T-helper 17 cell (primary cell): ENCODE data around the gene GPS1. TPM values are rescaled to one million over a fixed set of nuclear protein-coding genes. Genes with fewer than 3 reads are reported as not detected.

Experiments used
- ATAC-seq: fragments of 150-1000 bp; cut with Tn5 transposase; 2 replicates; pipeline ENCODE4 v1.10.0; 2021; ENCODE audit warnings: mild to moderate bottlenecking, moderate library complexity
- DNase-seq, 3 donors: peaks; one replicate each; pipeline versions ENCODE4 v3.0.0 to v3.0.0-alpha.2; 2020 to 2021
- H3K9me3 ChIP-seq: one replicate; pipeline ENCODE4 v1.7.0; 2013; ENCODE audit warnings: low read length, mild to moderate bottlenecking; ENCODE audit not compliant: control insufficient read depth, poor library complexity, severe bottlenecking
- H3K27ac Mint-ChIP-seq: one replicate; pipeline ENCODE4 v1.8.0; 2022; ENCODE audit warnings: mild to moderate bottlenecking, moderate library complexity, mixed read lengths
- H3K27me3 Mint-ChIP-seq: one replicate; pipeline ENCODE4 v1.8.0; 2022; ENCODE audit warnings: mixed read lengths
- H3K36me3 Mint-ChIP-seq: one replicate; pipeline ENCODE4 v1.8.0; 2022; ENCODE audit warnings: low read depth, mixed read lengths
- H3K4me1 Mint-ChIP-seq: one replicate; pipeline ENCODE4 v1.8.0; 2022; ENCODE audit warnings: mild to moderate bottlenecking, mixed read lengths
- H3K4me3 Mint-ChIP-seq: one replicate; pipeline ENCODE4 v1.8.0; 2022; ENCODE audit warnings: mild to moderate bottlenecking, moderate library complexity, mixed read lengths
- total RNA-seq, 4 donors: library from RNA in 2 of 4; stranded (reverse) in 2 of 4; gene quantifications; one replicate each; pipeline ENCODE4 v1.2.3 and lab custom pipeline; 2022 to 2026

Gene GPS1
- total RNA-seq, 2 donors from 2014 or later: 63.2 to 66.1 TPM

- no peak overlapping the region for H3K27ac Mint-ChIP-seq
- ATAC-seq (no peak), DNase-seq (no peak)
- H3K9me3 ChIP-seq: no peaks in the 10 kb centered on the region
- no peaks in the 10 kb centered on the region for H3K36me3 Mint-ChIP-seq
- no peaks in the 10 kb centered on the region for H3K4me1 Mint-ChIP-seq
- no peaks in the 10 kb centered on the region for H3K27me3 Mint-ChIP-seq
- no peak overlapping the region for H3K4me3 Mint-ChIP-seq
Measured at GRCh38 chr17:82010575-82011525, 40.8 kb upstream of the GPS1 start.

GRCh38 chr17:82011617-82012187 is 40.0 kb upstream of the GPS1 start:
- DNase-seq (no peak), ATAC-seq (no peak)
- Mint-ChIP-seq H3K27ac (no peak overlapping the region), H3K4me3 (no peak overlapping the region), H3K36me3 (no peaks in the 10 kb centered on the region), H3K4me1 (no peaks in the 10 kb centered on the region), H3K27me3 (no peaks in the 10 kb centered on the region)
- H3K9me3 ChIP-seq: no peaks in the 10 kb centered on the region

- no peaks in the 10 kb centered on the region for H3K27me3 Mint-ChIP-seq
- H3K9me3 ChIP-seq: no peaks in the 10 kb centered on the region
- no peaks in the 10 kb centered on the region for H3K4me1 Mint-ChIP-seq
- ATAC-seq (no peak), DNase-seq (no peak)
- no peak overlapping the region for H3K4me3 Mint-ChIP-seq
- no peaks in the 10 kb centered on the region for H3K36me3 Mint-ChIP-seq
- no peak overlapping the region for H3K27ac Mint-ChIP-seq
Measured at GRCh38 chr17:82012261-82012639, 39.4 kb upstream of the GPS1 start.

- DNase-seq (no peak), ATAC-seq (no peak)
- H3K36me3 Mint-ChIP-seq: no peaks in the 10 kb centered on the region
- H3K27me3 Mint-ChIP-seq: no peaks in the 10 kb centered on the region
- H3K27ac Mint-ChIP-seq: no peak overlapping the region
- H3K4me3 Mint-ChIP-seq: no peak overlapping the region
- H3K9me3 ChIP-seq: no peaks in the 10 kb centered on the region
- no peaks in the 10 kb centered on the region for H3K4me1 Mint-ChIP-seq
Measured at GRCh38 chr17:82012640-82013295, 38.9 kb upstream of the GPS1 start.

- ATAC-seq: no peak
- Mint-ChIP-seq H3K4me1 (no peaks in the 10 kb centered on the region), H3K27ac (no peak overlapping the region)
Measured at GRCh38 chr17:82013341-82013740, 38.4 kb upstream of the GPS1 start.

GRCh38 chr17:82013772-82014321 is 37.9 kb upstream of the GPS1 start:
- H3K4me1 Mint-ChIP-seq: no peaks in the 10 kb centered on the region

More at GRCh38 chr17:82013341-82013740, 38.4 kb upstream of the GPS1 start:
- no peak overlapping the region for H3K4me3 Mint-ChIP-seq
- H3K27me3 Mint-ChIP-seq: no peaks in the 10 kb centered on the region
- no peaks in the 10 kb centered on the region for H3K9me3 ChIP-seq
- H3K36me3 Mint-ChIP-seq: no peaks in the 10 kb centered on the region
- no peak for DNase-seq

GRCh38 chr17:82014432-82014831 is 37.3 kb upstream of the GPS1 start:
- ATAC-seq (peak; percentile 30), DNase-seq (no peak)
- no peaks in the 10 kb centered on the region for H3K9me3 ChIP-seq
- H3K4me3 Mint-ChIP-seq: no peak overlapping the region
- no peak overlapping the region for H3K27ac Mint-ChIP-seq
- H3K4me1 Mint-ChIP-seq: no peaks in the 10 kb centered on the region
- no peaks in the 10 kb centered on the region for H3K36me3 Mint-ChIP-seq
- H3K27me3 Mint-ChIP-seq: no peaks in the 10 kb centered on the region

More at GRCh38 chr17:82013772-82014321, 37.9 kb upstream of the GPS1 start:
- no peaks in the 10 kb centered on the region for H3K9me3 ChIP-seq
- no peaks in the 10 kb centered on the region for H3K27me3 Mint-ChIP-seq
- no peak for DNase-seq
- no peak overlapping the region for H3K4me3 Mint-ChIP-seq
- ATAC-seq: no peak
- H3K36me3 Mint-ChIP-seq: no peaks in the 10 kb centered on the region
- H3K27ac Mint-ChIP-seq: no peak overlapping the region

- no peaks in the 10 kb centered on the region for H3K9me3 ChIP-seq
- no peaks in the 10 kb centered on the region for H3K4me1 Mint-ChIP-seq
- no peak overlapping the region for H3K4me3 Mint-ChIP-seq
- no peaks in the 10 kb centered on the region for H3K36me3 Mint-ChIP-seq
- no peak for ATAC-seq
- no peaks in the 10 kb centered on the region for H3K27me3 Mint-ChIP-seq
- no peak for DNase-seq
- H3K27ac Mint-ChIP-seq: no peak overlapping the region
Measured at GRCh38 chr17:82014971-82015310, 36.8 kb upstream of the GPS1 start.

GRCh38 chr17:82015311-82015971 is 36.3 kb upstream of the GPS1 start:
- H3K36me3 Mint-ChIP-seq: no peaks in the 10 kb centered on the region
- no peaks in the 10 kb centered on the region for H3K27me3 Mint-ChIP-seq
- ATAC-seq (no peak), DNase-seq (no peak)
- no peak overlapping the region for H3K27ac Mint-ChIP-seq
- no peak overlapping the region for H3K4me3 Mint-ChIP-seq
- H3K9me3 ChIP-seq: no peaks in the 10 kb centered on the region
- H3K4me1 Mint-ChIP-seq: peaks cover 2% of the 10 kb centered on the region

GRCh38 chr17:82016061-82016874 is 35.4 kb upstream of the GPS1 start:
- Mint-ChIP-seq H3K4me3 (no peak overlapping the region), H3K36me3 (no peaks in the 10 kb centered on the region), H3K27ac (no peak overlapping the region), H3K4me1 (peaks cover 5% of the 10 kb centered on the region), H3K27me3 (no peaks in the 10 kb centered on the region)
- ATAC-seq: no peak
- no peaks in the 10 kb centered on the region for H3K9me3 ChIP-seq
- DNase-seq: no peak

GRCh38 chr17:82016875-82017459 is 34.7 kb upstream of the GPS1 start:
- no peak for DNase-seq
- Mint-ChIP-seq H3K36me3 (no peaks in the 10 kb centered on the region), H3K4me1 (peaks cover 12% of the 10 kb centered on the region), H3K27ac (peak overlapping the region; percentile 51), H3K4me3 (no peak overlapping the region), H3K27me3 (no peaks in the 10 kb centered on the region)
- H3K9me3 ChIP-seq: no peaks in the 10 kb centered on the region
- ATAC-seq: no peak

GRCh38 chr17:82017612-82018151 is 34.0 kb upstream of the GPS1 start:
- H3K9me3 ChIP-seq: no peaks in the 10 kb centered on the region
- H3K4me3 Mint-ChIP-seq: no peak overlapping the region
- H3K36me3 Mint-ChIP-seq: no peaks in the 10 kb centered on the region
- DNase-seq (no peak), ATAC-seq (no peak)
- peak overlapping the region; percentile 51 for H3K27ac Mint-ChIP-seq
- H3K4me1 Mint-ChIP-seq: peaks cover 12% of the 10 kb centered on the region
- H3K27me3 Mint-ChIP-seq: no peaks in the 10 kb centered on the region
